Spleen (tissue), 11 donors: ENCODE measurements around the gene ZNF746. TPM values are rescaled to one million over a fixed set of nuclear protein-coding genes. Genes with fewer than 3 reads are reported as not detected.

Source experiments
- DNase-seq: peaks from one replicate; pipeline ENCODE4 v3.0.0-alpha.2; 2020
- H3K27ac ChIP-seq, 8 donors: fragments of 200-600 bp; sonication (generic) in 7 of 8; 1 replicate in 4 of 8; 2 replicates in 4 of 8; pipeline versions ENCODE4 v1.5.0 to v1.8.0; 2016 to 2021; ENCODE audit warnings: inconsistent platforms in 4 of 8, mild to moderate bottlenecking in 4 of 8, moderate library complexity in 1 of 8
- H3K27me3 ChIP-seq, 7 donors: fragments of 200-600 bp; sonication (generic) in 6 of 7; replicated peaks in 1 of 7; 1 replicate in 4 of 7; 2 replicates in 3 of 7; pipeline versions ENCODE4 v1.5.0 to v1.8.0; 2016 to 2021; ENCODE audit warnings: inconsistent platforms in 3 of 7, mild to moderate bottlenecking in 1 of 7
- H3K36me3 ChIP-seq, 6 donors: fragments of 200-600 bp; sonication (generic) in 5 of 6; 1 replicate in 4 of 6; 2 replicates in 2 of 6; pipeline versions ENCODE4 v1.5.0 to v1.8.0; 2016 to 2021; ENCODE audit warnings: inconsistent platforms in 2 of 6
- H3K4me1 ChIP-seq, 6 donors: fragments of 200-600 bp; sonication (generic) in 5 of 6; 1 replicate in 3 of 6; 2 replicates in 3 of 6; pipeline versions ENCODE4 v1.5.0 to v1.8.0; 2016 to 2021; ENCODE audit warnings: inconsistent platforms in 3 of 6
- H3K4me3 ChIP-seq, 8 donors: fragments of 200-600 bp; sonication (generic) in 7 of 8; 1 replicate in 4 of 8; 2 replicates in 4 of 8; pipeline versions ENCODE4 v1.5.0 to v1.8.0; 2016 to 2021; ENCODE audit warnings: inconsistent platforms in 4 of 8, mild to moderate bottlenecking in 4 of 8, moderate library complexity in 2 of 8
- H3K9me3 ChIP-seq, 8 donors: fragments of 200-600 bp; sonication (generic) in 7 of 8; 1 replicate in 4 of 8; 2 replicates in 4 of 8; pipeline versions ENCODE4 v1.5.0 to v1.8.0; 2016 to 2021; ENCODE audit warnings: inconsistent platforms in 4 of 8
- CTCF ChIP-seq, 11 experiments: fragments of 200-600 bp in 7 of 11; fragments of 450-650 bp in 4 of 11; sonication (generic) in 4 of 11; IDR thresholded peaks in 8 of 11; conservative IDR thresholded peaks in 3 of 11; 1 replicate in 7 of 11; 2 replicates in 4 of 11; pipeline versions ENCODE4 v1.4.0 to v1.8.0; 2016 to 2021; ENCODE audit warnings: antibody characterized with exemption in 11 of 11, inconsistent platforms in 4 of 11, mild to moderate bottlenecking in 1 of 11
- POLR2A ChIP-seq, 3 donors: fragments of 450-650 bp; IDR thresholded peaks; one replicate each; pipeline ENCODE4 v1.5.1; 2017; ENCODE audit warnings: antibody characterized with exemption in 3 of 3, mild to moderate bottlenecking in 1 of 3
- POLR2AphosphoS5 ChIP-seq, 3 donors: sonication (generic); formaldehyde crosslinking; IDR thresholded peaks; one replicate each; pipeline ENCODE4 v1.5.1; 2017; ENCODE audit warnings: antibody characterized with exemption in 3 of 3
- WGBS, 5 donors: extraction: QIAGEN DNeasy Blood & Tissue Kit in 3 of 5; methylation state at CpG; one replicate each; pipeline versions ENCODE4 v1.1.5 to v1.1.7; 2013 to 2018; 5-methylcytosine and 5-hydroxymethylcytosine counted together
- intact Hi-C: fragments of 100-400 bp; cut with DNase I; formaldehyde crosslinking; loops from one replicate; pipeline ENCODE4 v1.15.0; 2023; ENCODE audit warnings: low total_unique reads
- polyA plus RNA-seq, 3 donors: library from polyadenylated mRNA; stranded (reverse); fragments of 200-250 nt; gene quantifications; one replicate each; pipeline ENCODE4 v1.2.1, GENCODE V29; 2013
- total RNA-seq, 7 donors: library from RNA; depleted of rRNA in 3 of 7; stranded (reverse); fragments of >200 nt in 3 of 7; fragmentation: NEBNext Ultra II Directional in 4 of 7; extraction: Animal tissue kit (Norgen Biotek cat#: 25700) in 4 of 7; gene quantifications; one replicate each; pipeline versions ENCODE4 v1.1.0 to v1.2.1, GENCODE V29; 2016 to 2021
- donor health status: healthy with polysubstance abuse.
- donor health status: DM: no; HTN: no; CAD: no; lungs with moderate emphysema.
- donor health status: DM: no; HTN: no; CAD: no.
- donor health status: Bipolar disorder and iron deficiency.
- donor health status: healthy.
- donor health status: DM: no; HTN: no; CAD: no.
- donor health status: DM: yes; HTN: yes; CAD: no.

The ZNF746 gene
- total and polyA plus RNA-seq, 10 donors: 6.1 to 46.5 (median 30.7) TPM

- Histone ChIP-seq H3K27me3 (peaks cover 0 to 11% (median 0%) of the 10 kb centered on the region in 7 donors), H3K27ac (no peak overlapping the region), H3K36me3 (peaks cover 0 to 33% (median 10%) of the 10 kb centered on the region in 6 donors), H3K9me3 (peaks cover 0 to 6% (median 0%) of the 10 kb centered on the region in 8 donors), H3K4me1 (no peaks in the 10 kb centered on the region), H3K4me3 (no peak overlapping the region)
- intact Hi-C loops: no loop called here
- no peak for TF ChIP-seq POLR2A (IDR thresholded peaks at IDR 0.05)
- no peak for TF ChIP-seq CTCF (IDR thresholded peaks at IDR 0.05 in 8 of 11, conservative IDR thresholded peaks at IDR 0.05 in 3 of 11)
- WGBS, 5 donors: 68 to 87% (median 79%) methylated on average over 5 of the region's 5 CpGs
- DNase-seq: no peak
These were observed 29.4 kb downstream of the ZNF746 start for GRCh38 chr7:149468208-149468607.

- Histone ChIP-seq H3K27ac (no peak overlapping the region), H3K36me3 (peaks cover 0 to 25% (median 1%) of the 10 kb centered on the region in 6 donors), H3K9me3 (peaks cover 0 to 6% (median 0%) of the 10 kb centered on the region in 8 donors), H3K27me3 (peaks cover 0 to 11% (median 0%) of the 10 kb centered on the region in 7 donors), H3K4me3 (no peak overlapping the region), H3K4me1 (no peaks in the 10 kb centered on the region)
- no peak for DNase-seq
- intact Hi-C loops: no loop called here
- 81 to 97% (median 89%) methylated on average over 1 of the region's 1 CpG for WGBS, 5 donors
- no peak for TF ChIP-seq POLR2AphosphoS5 (IDR thresholded peaks at IDR 0.05)
These were observed 30.2 kb downstream of the ZNF746 start for GRCh38 chr7:149467321-149467859.

- Histone ChIP-seq H3K4me3 (no peak overlapping the region), H3K36me3 (peaks cover 0 to 14% (median 0%) of the 10 kb centered on the region in 6 donors), H3K27ac (no peak overlapping the region), H3K27me3 (peaks cover 0 to 14% (median 0%) of the 10 kb centered on the region in 7 donors), H3K9me3 (peaks cover 0 to 6% (median 0%) of the 10 kb centered on the region in 8 donors), H3K4me1 (peaks cover 0 to 2% (median 1%) of the 10 kb centered on the region in 6 donors)
- DNase-seq: no peak
- intact Hi-C loops: no loop called here
- TF ChIP-seq POLR2AphosphoS5 (IDR thresholded peaks at IDR 0.05) (no peak), POLR2A (IDR thresholded peaks at IDR 0.05) (no peak), CTCF (IDR thresholded peaks at IDR 0.05 in 8 of 11, conservative IDR thresholded peaks at IDR 0.05 in 3 of 11) (no peak)
These were observed 31.2 kb downstream of the ZNF746 start for GRCh38 chr7:149466364-149466763.

- H3K27me3 ChIP-seq: peaks cover 0 to 30% (median 0%) of the 10 kb centered on the region in 7 donors
- H3K9me3 ChIP-seq: peaks cover 0 to 6% (median 0%) of the 10 kb centered on the region in 8 donors
- intact Hi-C loops: no loop called here
- TF ChIP-seq POLR2AphosphoS5 (IDR thresholded peaks at IDR 0.05) (no peak), CTCF (IDR thresholded peaks at IDR 0.05 in 8 of 11, conservative IDR thresholded peaks at IDR 0.05 in 3 of 11) (no peak), POLR2A (IDR thresholded peaks at IDR 0.05) (no peak)
- peaks cover 7 to 21% (median 17%) of the 10 kb centered on the region in 6 donors for H3K4me1 ChIP-seq
- DNase-seq: no peak
- WGBS, 5 donors: 92 to 100% (median 96%) methylated on average over 1 of the region's 1 CpG
- no peak overlapping the region for H3K4me3 ChIP-seq
- H3K36me3 ChIP-seq: no peaks in the 10 kb centered on the region
- H3K27ac ChIP-seq: no peak overlapping the region
These were observed 34.0 kb downstream of the ZNF746 start for GRCh38 chr7:149463500-149464161.
